Memory B cell (primary cell): Measurements from ENCODE around the gene SERPINE2.

Source experiments
- ATAC-seq: fragments of 150-1000 bp; cut with Tn5 transposase; 2 replicates; pipeline ENCODE4 v1.10.0; 2021; ENCODE audit warnings: low read depth, mild to moderate bottlenecking, moderate library complexity
- DNase-seq, 2 donors: peaks; one replicate each; pipeline ENCODE4 v3.0.0; 2022; ENCODE audit warnings: low spot score in 2 of 2
- H3K27ac Mint-ChIP-seq: one replicate; pipeline ENCODE4 v1.8.0; 2022; ENCODE audit warnings: mild to moderate bottlenecking, moderate library complexity, mixed read lengths
- H3K27me3 Mint-ChIP-seq: one replicate; pipeline ENCODE4 v1.8.0; 2022; ENCODE audit warnings: mixed read lengths
- H3K36me3 Mint-ChIP-seq: one replicate; pipeline ENCODE4 v1.8.0; 2022; ENCODE audit warnings: mild to moderate bottlenecking, mixed read lengths
- H3K4me1 Mint-ChIP-seq: one replicate; pipeline ENCODE4 v1.8.0; 2022; ENCODE audit warnings: mixed read lengths
- H3K4me3 Mint-ChIP-seq: one replicate; pipeline ENCODE4 v1.8.0; 2022; ENCODE audit warnings: mild to moderate bottlenecking, moderate library complexity, mixed read lengths
- H3K9me3 Mint-ChIP-seq: one replicate; pipeline ENCODE4 v1.8.0; 2022; ENCODE audit warnings: mixed read lengths

The SERPINE2 gene

DNA sequence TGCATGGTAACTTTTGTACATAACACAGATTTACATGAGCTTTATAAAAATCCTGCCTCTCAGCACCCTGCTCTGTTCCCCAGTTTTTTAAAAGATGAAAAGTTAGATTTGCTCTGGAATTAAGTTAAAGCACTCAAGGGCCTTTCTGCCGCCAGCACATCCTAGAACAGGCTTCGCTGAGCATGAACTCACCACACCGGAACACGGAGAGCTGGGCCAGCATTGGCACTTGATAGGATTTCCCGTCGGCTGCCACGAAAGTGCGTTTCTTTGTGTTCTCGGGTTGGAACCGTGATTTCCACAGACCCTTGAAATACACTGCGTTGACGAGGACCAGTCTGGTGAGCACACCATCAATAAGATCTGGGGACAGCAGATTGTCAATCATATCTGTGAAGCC, 47.5 kb downstream of the SERPINE2 start:
- Mint-ChIP-seq H3K9me3 (no peaks in the 10 kb centered on the region), H3K27ac (no peak overlapping the region), H3K36me3 (no peaks in the 10 kb centered on the region), H3K27me3 (no peaks in the 10 kb centered on the region), H3K4me3 (no peak overlapping the region), H3K4me1 (no peaks in the 10 kb centered on the region)
- DNase-seq (no peak), ATAC-seq (no peak)

GRCh38 chr2:223989856-223990232, 49.2 kb downstream of the SERPINE2 start:
- Mint-ChIP-seq H3K27ac (no peak overlapping the region), H3K4me3 (no peak overlapping the region), H3K4me1 (no peaks in the 10 kb centered on the region), H3K27me3 (peaks cover 3% of the 10 kb centered on the region), H3K9me3 (no peaks in the 10 kb centered on the region), H3K36me3 (no peaks in the 10 kb centered on the region)
- ATAC-seq = no peak
- no peak for DNase-seq

- no peak overlapping the region for H3K4me3 Mint-ChIP-seq
- no peak overlapping the region for H3K27ac Mint-ChIP-seq
- peaks cover 6% of the 10 kb centered on the region for H3K27me3 Mint-ChIP-seq
- no peaks in the 10 kb centered on the region for H3K9me3 Mint-ChIP-seq
- no peaks in the 10 kb centered on the region for H3K36me3 Mint-ChIP-seq
- DNase-seq = no peak
- no peaks in the 10 kb centered on the region for H3K4me1 Mint-ChIP-seq
- ATAC-seq = no peak
Observed at GRCh38 chr2:223989206-223989855, 49.8 kb downstream of the SERPINE2 start.

DNA sequence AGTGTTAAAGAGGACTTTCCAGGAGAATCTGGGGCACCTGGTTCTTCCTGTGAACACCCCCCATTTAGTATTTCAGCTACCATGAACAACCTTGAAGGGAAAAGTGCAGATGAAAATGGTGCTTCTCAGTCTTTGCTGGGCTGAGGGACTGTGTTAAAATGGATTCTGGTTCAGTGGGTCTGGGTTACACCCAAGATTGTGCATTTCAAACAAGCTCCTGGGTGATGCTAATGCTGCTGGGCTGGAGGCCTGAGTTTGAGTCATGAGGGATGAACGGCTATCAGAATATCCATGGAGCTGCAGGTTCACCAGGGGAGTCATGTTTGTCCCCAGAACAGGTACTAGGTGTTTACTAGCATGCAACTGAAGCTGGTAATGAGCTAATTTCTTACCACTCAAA, 57.8 kb downstream of the SERPINE2 start:
- DNase-seq (no peak), ATAC-seq (no peak)
- H3K4me3 Mint-ChIP-seq = no peak overlapping the region
- H3K4me1 Mint-ChIP-seq = no peaks in the 10 kb centered on the region
- H3K27me3 Mint-ChIP-seq = peaks cover 4% of the 10 kb centered on the region
- H3K9me3 Mint-ChIP-seq = no peaks in the 10 kb centered on the region
- H3K27ac Mint-ChIP-seq = no peak overlapping the region
- H3K36me3 Mint-ChIP-seq = no peaks in the 10 kb centered on the region

DNA sequence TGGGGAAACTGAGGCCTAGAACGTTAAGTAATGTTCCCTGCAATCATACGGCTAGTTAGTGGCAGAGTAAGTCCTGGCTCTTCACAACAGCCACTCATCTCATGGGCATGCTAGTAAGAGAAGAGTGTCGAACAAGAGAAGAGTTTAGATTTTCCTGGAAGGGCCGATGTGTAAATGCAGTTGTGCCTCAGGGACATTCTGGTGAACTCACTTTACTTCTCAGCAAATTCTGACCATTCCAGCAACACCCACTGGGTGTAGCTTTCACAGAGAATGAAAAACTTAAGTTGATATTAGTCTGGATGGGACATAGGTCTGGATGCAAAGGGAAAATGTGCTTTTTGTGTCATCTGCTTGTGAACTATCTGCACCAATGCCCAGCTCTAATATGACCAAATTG, 58.3 kb downstream of the SERPINE2 start:
- ATAC-seq (no peak), DNase-seq (no peak)
- H3K27me3 Mint-ChIP-seq = peaks cover 3% of the 10 kb centered on the region
- no peak overlapping the region for H3K27ac Mint-ChIP-seq
- H3K36me3 Mint-ChIP-seq = no peaks in the 10 kb centered on the region
- H3K4me3 Mint-ChIP-seq = no peak overlapping the region
- H3K9me3 Mint-ChIP-seq = no peaks in the 10 kb centered on the region
- no peaks in the 10 kb centered on the region for H3K4me1 Mint-ChIP-seq

GRCh38 chr2:223980397-223980735, 58.7 kb downstream of the SERPINE2 start:
- no peak overlapping the region for H3K27ac Mint-ChIP-seq
- H3K36me3 Mint-ChIP-seq = no peaks in the 10 kb centered on the region
- DNase-seq = no peak
- no peaks in the 10 kb centered on the region for H3K9me3 Mint-ChIP-seq
- H3K4me1 Mint-ChIP-seq = no peaks in the 10 kb centered on the region
- ATAC-seq = no peak
- H3K27me3 Mint-ChIP-seq = peaks cover 3% of the 10 kb centered on the region
- H3K4me3 Mint-ChIP-seq = no peak overlapping the region

DNA sequence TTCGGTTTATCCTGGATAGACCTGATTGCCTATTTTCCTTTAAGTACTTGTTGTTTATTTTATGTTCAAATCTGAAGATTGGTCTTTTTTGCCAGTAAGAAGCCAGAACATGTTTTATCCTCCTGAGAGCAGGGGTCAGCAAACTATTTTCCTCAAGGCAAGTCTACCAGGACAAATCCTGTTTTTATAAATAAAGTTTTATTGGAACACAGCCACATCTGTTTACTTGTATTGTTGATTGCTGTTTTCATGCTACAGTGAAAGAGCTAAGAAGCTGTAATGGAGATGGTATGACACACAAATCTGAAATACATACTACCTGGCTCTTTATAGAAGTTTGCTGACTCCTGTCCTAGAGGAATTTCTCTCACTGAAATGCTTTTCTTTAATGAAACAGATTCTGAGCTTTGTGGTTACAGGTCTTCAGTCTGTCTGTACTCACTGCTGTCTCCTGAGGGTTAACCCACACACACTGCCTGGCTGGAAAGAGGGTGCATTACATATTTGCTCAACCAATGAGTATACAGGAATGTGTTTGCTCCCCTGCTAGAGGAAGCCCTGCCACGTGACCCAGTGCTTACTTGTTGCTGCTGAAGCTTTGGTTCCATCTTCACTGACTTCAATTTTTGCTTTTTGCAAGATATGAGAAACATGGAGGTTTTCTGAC, 59.2 kb downstream of the SERPINE2 start:
- H3K27me3 Mint-ChIP-seq = peaks cover 3% of the 10 kb centered on the region

GRCh38 chr2:223978451-223978850, 60.6 kb downstream of the SERPINE2 start:
- Mint-ChIP-seq H3K9me3 (no peaks in the 10 kb centered on the region), H3K27me3 (no peaks in the 10 kb centered on the region), H3K36me3 (no peaks in the 10 kb centered on the region), H3K4me3 (no peak overlapping the region), H3K4me1 (no peaks in the 10 kb centered on the region), H3K27ac (no peak overlapping the region)
- DNase-seq = no peak
- ATAC-seq = no peak

More for the DNA sequence above, 59.2 kb downstream of the SERPINE2 start:
- H3K36me3 Mint-ChIP-seq = no peaks in the 10 kb centered on the region
- DNase-seq (no peak), ATAC-seq (no peak)
- H3K4me1 Mint-ChIP-seq = no peaks in the 10 kb centered on the region
- no peak overlapping the region for H3K27ac Mint-ChIP-seq
- no peaks in the 10 kb centered on the region for H3K9me3 Mint-ChIP-seq
- H3K4me3 Mint-ChIP-seq = no peak overlapping the region

GRCh38 chr2:223976635-223977226, 62.4 kb downstream of the SERPINE2 start:
- ATAC-seq (no peak), DNase-seq (no peak)
- Mint-ChIP-seq H3K27ac (no peak overlapping the region), H3K4me3 (no peak overlapping the region), H3K27me3 (no peaks in the 10 kb centered on the region), H3K4me1 (no peaks in the 10 kb centered on the region), H3K36me3 (peaks cover 2% of the 10 kb centered on the region), H3K9me3 (no peaks in the 10 kb centered on the region)

DNA sequence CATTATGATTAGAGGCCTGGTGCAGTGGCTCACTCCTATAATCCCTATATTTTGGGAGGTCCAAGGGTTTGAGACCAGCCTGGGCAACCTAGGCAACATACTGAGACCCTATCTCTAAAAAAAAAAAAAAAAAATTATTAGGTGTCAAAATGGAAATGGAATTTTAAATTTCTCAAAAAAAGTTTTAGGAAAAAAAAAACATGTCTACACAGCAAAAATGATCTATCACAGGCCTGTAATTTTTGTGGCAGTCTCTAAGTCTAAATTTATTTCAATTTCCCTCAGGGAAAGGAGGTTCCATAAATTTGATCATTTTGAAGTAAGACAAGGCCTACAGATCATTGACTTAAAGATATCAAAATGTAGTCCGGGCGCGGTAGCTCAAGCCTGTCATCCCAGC, 65.5 kb downstream of the SERPINE2 start:
- ATAC-seq (no peak), DNase-seq (no peak)
- Mint-ChIP-seq H3K27ac (no peak overlapping the region), H3K27me3 (no peaks in the 10 kb centered on the region), H3K4me1 (no peaks in the 10 kb centered on the region), H3K36me3 (peaks cover 2% of the 10 kb centered on the region), H3K4me3 (no peak overlapping the region), H3K9me3 (no peaks in the 10 kb centered on the region)

- peaks cover 2% of the 10 kb centered on the region for H3K36me3 Mint-ChIP-seq
- no peak overlapping the region for H3K4me3 Mint-ChIP-seq
- DNase-seq (no peak), ATAC-seq (no peak)
- no peaks in the 10 kb centered on the region for H3K27me3 Mint-ChIP-seq
- no peak overlapping the region for H3K27ac Mint-ChIP-seq
- no peaks in the 10 kb centered on the region for H3K4me1 Mint-ChIP-seq
- H3K9me3 Mint-ChIP-seq = no peaks in the 10 kb centered on the region
Observed at GRCh38 chr2:223972656-223973102, 66.4 kb downstream of the SERPINE2 start.

GRCh38 chr2:223971731-223972130, 67.4 kb downstream of the SERPINE2 start:
- Mint-ChIP-seq H3K9me3 (no peaks in the 10 kb centered on the region), H3K4me3 (no peak overlapping the region), H3K4me1 (no peaks in the 10 kb centered on the region), H3K27me3 (no peaks in the 10 kb centered on the region), H3K36me3 (peaks cover 2% of the 10 kb centered on the region), H3K27ac (no peak overlapping the region)
- ATAC-seq = no peak
- no peak for DNase-seq

DNA sequence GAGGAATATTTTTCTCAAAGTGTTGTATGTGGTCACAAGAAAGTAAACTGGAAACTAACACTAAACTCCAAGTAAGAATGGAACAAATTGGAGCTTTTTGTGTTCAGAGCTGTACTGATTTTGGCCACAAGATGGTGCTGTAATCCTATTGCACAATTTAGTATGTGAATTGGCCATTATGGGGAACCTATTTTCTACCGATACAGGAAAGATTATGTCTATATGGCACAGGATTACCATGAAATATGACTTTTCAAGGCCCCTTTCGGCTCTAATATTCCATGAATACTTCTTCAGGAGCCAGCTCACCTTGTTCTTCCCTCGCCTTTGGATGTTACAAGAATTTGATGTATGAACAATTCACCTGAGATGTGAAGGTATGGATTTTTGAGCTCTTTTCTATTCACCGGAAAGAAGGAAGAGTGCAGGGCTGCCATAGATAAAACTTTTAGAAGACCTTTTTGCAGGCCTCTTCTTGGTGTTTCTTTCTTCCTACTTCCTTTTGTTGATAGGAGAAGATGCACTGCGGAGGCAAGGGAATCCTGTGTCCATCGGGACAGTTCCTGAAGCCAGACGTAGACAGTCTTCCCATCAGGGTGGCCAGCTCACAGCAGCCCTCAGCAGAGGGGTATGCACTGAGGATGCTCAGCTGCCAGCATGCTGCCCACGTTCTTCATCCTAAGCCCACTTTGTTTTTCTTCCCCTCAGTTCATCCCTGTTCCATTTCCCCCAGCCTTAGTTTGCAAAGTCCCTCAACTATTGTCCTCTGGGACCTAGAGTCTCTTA, 68.5 kb downstream of the SERPINE2 start:
- ATAC-seq = peak; percentile 60
- H3K4me3 Mint-ChIP-seq = no peak overlapping the region
- H3K36me3 Mint-ChIP-seq = peaks cover 6% of the 10 kb centered on the region
- H3K4me1 Mint-ChIP-seq = no peaks in the 10 kb centered on the region
- peak; percentile 60 to 70 for DNase-seq
- H3K9me3 Mint-ChIP-seq = no peaks in the 10 kb centered on the region
- H3K27ac Mint-ChIP-seq = no peak overlapping the region
- H3K27me3 Mint-ChIP-seq = no peaks in the 10 kb centered on the region

- Mint-ChIP-seq H3K36me3 (peaks cover 6% of the 10 kb centered on the region), H3K4me1 (no peaks in the 10 kb centered on the region), H3K27me3 (no peaks in the 10 kb centered on the region), H3K9me3 (no peaks in the 10 kb centered on the region), H3K27ac (no peak overlapping the region), H3K4me3 (no peak overlapping the region)
- DNase-seq (no peak), ATAC-seq (no peak)
Observed at GRCh38 chr2:223969856-223970255, 69.2 kb downstream of the SERPINE2 start.
